Upper lobe of right lung (tissue), 1 donor: Measurements from ENCODE around the gene INTS1. TPM values are rescaled to one million over a fixed set of nuclear protein-coding genes. Genes with fewer than 3 reads are reported as not detected.

Experiments
- ATAC-seq: fragments of 200-7000 bp; cut with Tn5 transposase; one replicate; pipeline ENCODE4 v1.9.1; 2020; ENCODE audit warnings: mild to moderate bottlenecking, moderate library complexity
- DNase-seq: peaks from one replicate; pipeline ENCODE4 v3.0.0-alpha.2; 2020
- H3K27ac ChIP-seq: fragments of 200-600 bp; one replicate; pipeline ENCODE4 v1.8.0; 2022
- H3K27me3 ChIP-seq: fragments of 200-600 bp; one replicate; pipeline ENCODE4 v1.8.0; 2022; ENCODE audit warnings: mild to moderate bottlenecking
- H3K36me3 ChIP-seq: fragments of 200-600 bp; one replicate; pipeline ENCODE4 v1.8.0; 2022
- H3K4me1 ChIP-seq: fragments of 200-600 bp; one replicate; pipeline ENCODE4 v1.8.0; 2022
- H3K4me3 ChIP-seq: fragments of 200-600 bp; one replicate; pipeline ENCODE4 v1.8.0; 2022; ENCODE audit warnings: mild to moderate bottlenecking
- H3K9me3 ChIP-seq: fragments of 200-600 bp; one replicate; pipeline ENCODE4 v1.8.0; 2022
- CTCF ChIP-seq: fragments of 200-600 bp; IDR thresholded peaks from one replicate; pipeline ENCODE4 v1.8.0; 2022; ENCODE audit warnings: antibody characterized with exemption
- intact Hi-C: fragments of 100-400 bp; cut with DNase I; formaldehyde crosslinking; loops from one replicate; pipeline ENCODE4 v1.11.0; 2022
- total RNA-seq: library from RNA; stranded (reverse); fragmentation: NEBNext Ultra II Directional; extraction: Animal tissue kit (Norgen Biotek cat#: 25700); gene quantifications from one replicate; pipeline ENCODE4 v1.2.1, GENCODE V29; 2021
- donor health status: DM: no; HTN: yes; CAD: no; lungs with severe emphysema.

INTS1 gene
- total RNA-seq, 1 donor from 2014 or later: 49.2 TPM

GRCh38 chr7:1459512-1459892 is 44.7 kb downstream of the INTS1 start:
- peak; percentile 92 for ATAC-seq
- H3K27ac ChIP-seq: peak overlapping the region; percentile 83

GRCh38 chr7:1458683-1459511 is 45.3 kb downstream of the INTS1 start, which contains the start of gene MICALL2:
MICALL2 (minus strand) TSS chr7:1459470; CDS start chr7:1459326, 144 bp downstream.
- H3K9me3 ChIP-seq: no peaks in the 10 kb centered on the region
- no peak for TF ChIP-seq CTCF
- intact Hi-C loops: no loop called here
- ATAC-seq (peak; percentile 3), DNase-seq (peak; percentile 86)
- peak within 1 kb of the TSS; percentile 70 for H3K4me3 ChIP-seq
- no peaks in the 10 kb centered on the region for H3K36me3 ChIP-seq
- H3K27me3 ChIP-seq: no peaks in the 10 kb centered on the region
- peak within 1 kb of the TSS; percentile 83 for H3K27ac ChIP-seq
- H3K4me1 ChIP-seq: peaks cover 60% of the 10 kb centered on the region

More at GRCh38 chr7:1459512-1459892, 44.7 kb downstream of the INTS1 start:
- peak overlapping the region; percentile 70 for H3K4me3 ChIP-seq
- H3K9me3 ChIP-seq: no peaks in the 10 kb centered on the region
- no peak for TF ChIP-seq CTCF
- no peaks in the 10 kb centered on the region for H3K36me3 ChIP-seq
- H3K27me3 ChIP-seq: no peaks in the 10 kb centered on the region
- intact Hi-C loops: no loop called here
- peaks cover 60% of the 10 kb centered on the region for H3K4me1 ChIP-seq
- DNase-seq: peak; percentile 100

GRCh38 chr7:1457949-1458682 is 46.1 kb downstream of the INTS1 start:
- ATAC-seq (no peak), DNase-seq (no peak)
- intact Hi-C loops: no loop called here
- peak overlapping the region; percentile 70 for H3K4me3 ChIP-seq
- no peak for TF ChIP-seq CTCF
- peaks cover 60% of the 10 kb centered on the region for H3K4me1 ChIP-seq
- peak overlapping the region; percentile 81 for H3K27ac ChIP-seq
- no peaks in the 10 kb centered on the region for H3K9me3 ChIP-seq
- H3K36me3 ChIP-seq: no peaks in the 10 kb centered on the region
- no peaks in the 10 kb centered on the region for H3K27me3 ChIP-seq

GRCh38 chr7:1457059-1457948 is 46.9 kb downstream of the INTS1 start:
- peaks cover 60% of the 10 kb centered on the region for H3K4me1 ChIP-seq
- H3K27ac ChIP-seq: peak overlapping the region; percentile 81
- H3K27me3 ChIP-seq: no peaks in the 10 kb centered on the region
- intact Hi-C loops: no loop called here
- H3K36me3 ChIP-seq: no peaks in the 10 kb centered on the region
- H3K9me3 ChIP-seq: no peaks in the 10 kb centered on the region
- H3K4me3 ChIP-seq: peak overlapping the region; percentile 70
- TF ChIP-seq CTCF: no peak
- ATAC-seq (no peak), DNase-seq (no peak)

- TF ChIP-seq CTCF: no peak
- Histone ChIP-seq H3K36me3 (no peaks in the 10 kb centered on the region), H3K27me3 (no peaks in the 10 kb centered on the region), H3K9me3 (no peaks in the 10 kb centered on the region), H3K4me1 (peaks cover 50% of the 10 kb centered on the region), H3K4me3 (peak overlapping the region; percentile 41), H3K27ac (peak overlapping the region; percentile 83)
- ATAC-seq (no peak), DNase-seq (no peak)
- intact Hi-C loops: no loop called here
Measured at GRCh38 chr7:1455955-1456354, 48.2 kb downstream of the INTS1 start.
